ENCODE results near the gene WDR7. TPM values are rescaled to one million over a fixed set of nuclear protein-coding genes. Genes with fewer than 3 reads are reported as not detected.

The WDR7 gene
- total RNA-seq, 1 donor from 2014 or later, result 8.2 TPM

DNA sequence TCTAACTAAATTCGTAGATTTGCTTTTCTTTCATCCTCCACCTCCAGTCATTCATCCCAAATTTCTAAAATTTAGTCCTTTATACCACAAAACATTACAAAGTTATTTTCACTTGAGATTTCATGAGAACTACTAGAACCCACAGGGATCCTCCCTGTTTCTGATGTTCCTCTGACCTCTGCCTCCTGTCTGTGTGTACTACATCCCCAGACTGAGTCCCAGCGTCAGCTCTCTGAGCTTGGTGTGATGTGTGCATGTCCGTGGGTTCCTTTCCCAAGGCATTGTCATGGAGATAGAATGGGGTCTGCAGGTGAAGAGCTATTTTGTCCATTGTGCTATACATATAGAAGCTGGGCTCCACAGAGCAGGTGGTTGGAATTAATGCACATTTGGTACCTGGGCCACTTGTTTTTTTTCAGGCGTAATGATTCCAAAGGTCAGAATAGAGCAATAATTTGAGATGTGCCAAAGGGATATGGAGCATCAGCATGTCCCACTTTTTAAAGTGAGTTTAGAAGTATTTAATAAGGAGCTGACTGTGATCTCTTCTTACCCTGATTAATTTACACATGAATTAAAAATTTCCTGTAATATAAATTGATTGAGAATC lies 344.5 kb downstream of the WDR7 start:
- no peak overlapping the region for H3K4me3 ChIP-seq (ENCODE audit: low read depth, low read length)
- no peak for DNase-seq (ENCODE audit: low read depth)
- TF ChIP-seq, protein P1, sequence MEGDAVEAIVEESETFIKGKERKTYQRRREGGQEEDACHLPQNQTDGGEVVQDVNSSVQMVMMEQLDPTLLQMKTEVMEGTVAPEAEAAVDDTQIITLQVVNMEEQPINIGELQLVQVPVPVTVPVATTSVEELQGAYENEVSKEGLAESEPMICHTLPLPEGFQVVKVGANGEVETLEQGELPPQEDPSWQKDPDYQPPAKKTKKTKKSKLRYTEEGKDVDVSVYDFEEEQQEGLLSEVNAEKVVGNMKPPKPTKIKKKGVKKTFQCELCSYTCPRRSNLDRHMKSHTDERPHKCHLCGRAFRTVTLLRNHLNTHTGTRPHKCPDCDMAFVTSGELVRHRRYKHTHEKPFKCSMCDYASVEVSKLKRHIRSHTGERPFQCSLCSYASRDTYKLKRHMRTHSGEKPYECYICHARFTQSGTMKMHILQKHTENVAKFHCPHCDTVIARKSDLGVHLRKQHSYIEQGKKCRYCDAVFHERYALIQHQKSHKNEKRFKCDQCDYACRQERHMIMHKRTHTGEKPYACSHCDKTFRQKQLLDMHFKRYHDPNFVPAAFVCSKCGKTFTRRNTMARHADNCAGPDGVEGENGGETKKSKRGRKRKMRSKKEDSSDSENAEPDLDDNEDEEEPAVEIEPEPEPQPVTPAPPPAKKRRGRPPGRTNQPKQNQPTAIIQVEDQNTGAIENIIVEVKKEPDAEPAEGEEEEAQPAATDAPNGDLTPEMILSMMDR (conservative IDR thresholded peaks at IDR 0.05; ENCODE audit: low read depth, low read length), result peak; percentile 12

DNA sequence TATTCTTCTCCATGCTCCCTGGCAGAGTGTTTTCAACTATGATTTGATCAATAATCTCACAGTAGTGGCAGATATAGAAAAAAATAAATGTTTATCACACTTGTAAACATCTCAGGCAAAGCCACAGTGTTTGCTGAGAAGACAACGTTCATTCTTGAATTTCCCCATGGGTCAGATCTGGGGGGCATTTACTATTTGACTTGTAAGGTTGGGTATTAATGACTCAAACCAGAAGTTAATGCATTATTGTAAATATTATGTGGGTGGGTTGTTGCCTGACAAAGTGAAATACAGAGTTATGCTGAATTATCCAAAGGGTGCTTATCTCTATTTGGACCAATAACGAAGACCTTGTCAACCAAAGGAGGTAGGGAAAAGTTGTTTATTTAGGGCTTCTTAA lies 346.0 kb downstream of the WDR7 start:
- DNase-seq (ENCODE audit: low read depth), result no peak
- no peak overlapping the region for H3K4me3 ChIP-seq (ENCODE audit: low read depth, low read length)
- TF ChIP-seq, protein P1 (conservative IDR thresholded peaks at IDR 0.05; ENCODE audit: low read depth, low read length), result no peak

DNA sequence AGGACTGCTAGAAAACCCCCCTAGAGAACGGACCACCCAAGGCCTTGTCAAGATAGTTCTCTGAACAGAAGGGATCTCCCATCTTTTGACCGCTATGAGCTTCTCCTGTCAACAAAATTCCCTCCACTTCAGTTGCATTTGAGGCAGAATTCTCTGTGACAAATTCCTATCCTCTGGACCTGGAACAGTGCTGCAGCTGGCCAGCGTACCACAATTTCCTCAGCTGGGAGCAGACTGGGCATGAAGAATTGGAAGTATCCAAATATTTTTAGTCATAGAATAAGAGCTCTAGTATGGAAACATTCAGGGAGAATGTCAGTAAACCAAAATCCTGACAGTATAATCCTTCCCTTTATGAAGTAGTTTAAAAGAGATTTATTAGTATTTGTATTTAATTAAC lies 348.7 kb downstream of the WDR7 start:
- no peak overlapping the region for H3K4me3 ChIP-seq (ENCODE audit: low read depth, low read length)
- DNase-seq (ENCODE audit: low read depth), result no peak
- TF ChIP-seq, protein P1 (conservative IDR thresholded peaks at IDR 0.05; ENCODE audit: low read depth, low read length), result no peak

DNA sequence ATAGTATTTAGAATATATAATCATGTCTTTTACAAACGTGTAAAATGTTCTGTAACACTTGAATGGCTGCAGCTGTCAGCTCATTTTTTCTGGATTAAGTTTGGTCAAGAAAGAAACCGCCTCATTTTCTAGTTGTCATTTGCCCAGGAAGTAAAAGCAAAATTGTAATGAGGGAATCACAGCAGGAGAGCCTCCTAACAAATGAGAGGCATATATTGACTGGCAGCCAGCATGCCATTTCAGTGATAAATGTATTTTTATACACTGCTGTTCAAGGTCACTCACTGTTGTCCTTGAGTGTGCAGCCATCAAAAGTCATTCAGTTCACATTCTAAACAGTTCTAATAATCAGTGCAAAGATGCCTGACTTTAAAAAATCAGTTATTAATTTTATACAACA lies 351.5 kb downstream of the WDR7 start:
- DNase-seq (ENCODE audit: low read depth), result no peak
- TF ChIP-seq, protein P1 (conservative IDR thresholded peaks at IDR 0.05; ENCODE audit: low read depth, low read length), result no peak
- H3K4me3 ChIP-seq (ENCODE audit: low read depth, low read length), result no peak overlapping the region

DNA sequence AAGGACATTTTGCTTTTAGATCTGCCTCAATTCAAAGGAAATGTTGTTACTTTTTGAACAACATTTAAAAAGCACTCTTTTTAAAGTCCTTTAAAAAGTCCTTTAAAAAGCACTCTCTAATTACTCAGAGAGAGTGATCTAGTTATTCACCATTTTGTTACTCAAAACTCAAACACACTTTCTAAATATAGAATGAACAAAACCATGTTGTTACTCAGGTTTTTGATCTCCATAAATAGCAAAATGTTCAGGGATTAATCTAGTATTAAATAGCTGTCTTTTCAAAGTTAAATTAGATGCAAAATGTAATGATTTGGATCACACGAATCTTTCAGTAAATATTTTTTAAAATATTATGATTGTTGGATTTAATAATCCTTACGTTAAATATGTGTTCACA lies 352.2 kb downstream of the WDR7 start:
- TF ChIP-seq, protein P1 (conservative IDR thresholded peaks at IDR 0.05; ENCODE audit: low read depth, low read length), result no peak
- DNase-seq (ENCODE audit: low read depth), result no peak
- no peak overlapping the region for H3K4me3 ChIP-seq (ENCODE audit: low read depth, low read length)

DNA sequence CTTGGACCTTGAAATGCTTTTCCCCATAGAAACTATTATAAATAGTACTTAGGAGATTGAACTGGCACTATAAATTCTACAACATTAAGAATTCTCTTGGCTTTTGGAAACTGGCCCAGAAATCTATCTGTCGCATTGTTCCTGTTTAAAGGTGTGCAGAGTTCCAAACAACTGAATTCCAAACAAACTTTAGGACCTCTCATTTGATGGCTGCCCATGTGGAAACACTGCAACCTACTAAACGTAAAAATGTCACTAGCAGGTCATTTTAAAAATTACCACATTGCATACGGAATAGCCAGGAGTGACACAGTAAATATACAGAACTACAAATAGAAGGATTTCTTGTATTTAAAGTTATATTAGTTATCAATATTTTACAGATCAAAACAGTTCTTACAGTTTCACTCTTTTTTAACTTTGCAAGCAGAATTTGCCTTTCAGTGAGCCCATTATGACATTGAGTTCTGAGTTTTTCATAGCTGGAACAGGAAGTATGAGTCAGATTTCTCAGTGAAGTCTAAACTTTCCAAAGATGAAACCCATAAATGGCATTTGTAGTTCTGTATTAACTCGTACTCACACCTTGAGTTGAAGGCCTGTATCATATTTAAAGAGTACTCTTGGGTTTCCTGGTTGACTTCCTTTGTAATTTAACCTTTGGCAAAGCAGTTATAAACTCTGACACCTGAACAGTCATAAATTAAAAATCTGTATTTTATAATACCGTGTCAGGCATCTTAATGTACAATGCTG lies 353.4 kb downstream of the WDR7 start:
- H3K4me3 ChIP-seq (ENCODE audit: low read depth, low read length), result peak overlapping the region; percentile 5
- TF ChIP-seq, protein P1 (conservative IDR thresholded peaks at IDR 0.05; ENCODE audit: low read depth, low read length), result no peak
- DNase-seq (ENCODE audit: low read depth), result peak; percentile 54
